ENCODE measurements around the gene CEP170. TPM values are rescaled to one million over a fixed set of nuclear protein-coding genes. Genes with fewer than 3 reads are reported as not detected.

The CEP170 gene
- total RNA-seq, 1 experiment from 2014 or later: 67.8 TPM

GRCh38 chr1:243294723-243295121 is 39.6 kb upstream of the CEP170 start:
- BruUV-seq (replicated peaks): no TSS peak
- Histone ChIP-seq H3K27ac (ENCODE audit: low read depth, low read length, poor library complexity, severe bottlenecking) (no peak overlapping the region), H3K36me3 (ENCODE audit: insufficient read depth, low read length, poor library complexity, severe bottlenecking) (no peaks in the 10 kb centered on the region), H3K4me1 (ENCODE audit: insufficient read depth, low read length, poor library complexity, severe bottlenecking) (no peaks in the 10 kb centered on the region), H3K27me3 (replicated peaks; ENCODE audit: insufficient read depth, low read depth, low read length, poor library complexity) (no peaks in the 10 kb centered on the region), H3K4me3 (ENCODE audit: low read depth, low read length, poor library complexity, severe bottlenecking) (no peak overlapping the region), H3K9me3 (ENCODE audit: low read depth, low read length, poor library complexity, severe bottlenecking) (no peaks in the 10 kb centered on the region)
- intact Hi-C loops (cut with micrococcal nuclease; ENCODE audit: unreplicated experiment): no loop called here
- DNase-seq (ENCODE audit: low spot score): no peak
- no peak for TF ChIP-seq EZH2 (IDR thresholded peaks at IDR 0.05; ENCODE audit: borderline replicate concordance, low read depth, low read length, poor library complexity, severe bottlenecking)
- POLR2A ChIA-PET (ENCODE audit: low non-redundant PET): no interaction called here
- CTCF ChIA-PET: no interaction called here

- ChIA-PET POLR2A (ENCODE audit: low non-redundant PET) (no interaction called here), CTCF (no interaction called here)
- intact Hi-C loops (cut with micrococcal nuclease; ENCODE audit: unreplicated experiment): no loop called here
- no peaks in the 10 kb centered on the region for H3K36me3 ChIP-seq (ENCODE audit: insufficient read depth, low read length, poor library complexity, severe bottlenecking)
- BruUV-seq (replicated peaks): no TSS peak
- no peak for TF ChIP-seq EZH2 (IDR thresholded peaks at IDR 0.05; ENCODE audit: borderline replicate concordance, low read depth, low read length, poor library complexity, severe bottlenecking)
- no peak for DNase-seq (ENCODE audit: low spot score)
- no peaks in the 10 kb centered on the region for H3K9me3 ChIP-seq (ENCODE audit: low read depth, low read length, poor library complexity, severe bottlenecking)
- H3K27me3 ChIP-seq (replicated peaks; ENCODE audit: insufficient read depth, low read depth, low read length, poor library complexity): no peaks in the 10 kb centered on the region
- H3K4me3 ChIP-seq (ENCODE audit: low read depth, low read length, poor library complexity, severe bottlenecking): no peak overlapping the region
- no peak overlapping the region for H3K27ac ChIP-seq (ENCODE audit: low read depth, low read length, poor library complexity, severe bottlenecking)
- no peaks in the 10 kb centered on the region for H3K4me1 ChIP-seq (ENCODE audit: insufficient read depth, low read length, poor library complexity, severe bottlenecking)
Measured at GRCh38 chr1:243293941-243294722, 39.1 kb upstream of the CEP170 start.

- POLR2A ChIA-PET (ENCODE audit: low non-redundant PET): no interaction called here
- BruUV-seq (replicated peaks): no TSS peak
- Histone ChIP-seq H3K9me3 (ENCODE audit: low read depth, low read length, poor library complexity, severe bottlenecking) (no peaks in the 10 kb centered on the region), H3K36me3 (ENCODE audit: insufficient read depth, low read length, poor library complexity, severe bottlenecking) (no peaks in the 10 kb centered on the region), H3K4me1 (ENCODE audit: insufficient read depth, low read length, poor library complexity, severe bottlenecking) (peaks cover 4% of the 10 kb centered on the region), H3K4me3 (ENCODE audit: low read depth, low read length, poor library complexity, severe bottlenecking) (no peak overlapping the region), H3K27me3 (replicated peaks; ENCODE audit: insufficient read depth, low read depth, low read length, poor library complexity) (no peaks in the 10 kb centered on the region), H3K27ac (ENCODE audit: low read depth, low read length, poor library complexity, severe bottlenecking) (no peak overlapping the region)
- no peak for DNase-seq (ENCODE audit: low spot score)
- TF ChIP-seq CTCF (conservative IDR thresholded peaks at IDR 0.05; ENCODE audit: low read depth, low read length) (no peak), EZH2 (IDR thresholded peaks at IDR 0.05; ENCODE audit: borderline replicate concordance, low read depth, low read length, poor library complexity, severe bottlenecking) (no peak)
- CTCF ChIA-PET: no interaction called here
- intact Hi-C loops (cut with micrococcal nuclease; ENCODE audit: unreplicated experiment): no loop called here
Measured at GRCh38 chr1:243292117-243292516, 37.0 kb upstream of the CEP170 start.

GRCh38 chr1:243291292-243291691 is 36.2 kb upstream of the CEP170 start:
- Histone ChIP-seq H3K4me1 (ENCODE audit: insufficient read depth, low read length, poor library complexity, severe bottlenecking) (peaks cover 4% of the 10 kb centered on the region), H3K36me3 (ENCODE audit: insufficient read depth, low read length, poor library complexity, severe bottlenecking) (no peaks in the 10 kb centered on the region), H3K9me3 (ENCODE audit: low read depth, low read length, poor library complexity, severe bottlenecking) (no peaks in the 10 kb centered on the region), H3K4me3 (ENCODE audit: low read depth, low read length, poor library complexity, severe bottlenecking) (no peak overlapping the region), H3K27me3 (replicated peaks; ENCODE audit: insufficient read depth, low read depth, low read length, poor library complexity) (no peaks in the 10 kb centered on the region), H3K27ac (ENCODE audit: low read depth, low read length, poor library complexity, severe bottlenecking) (no peak overlapping the region)
- intact Hi-C loops (cut with micrococcal nuclease; ENCODE audit: unreplicated experiment): no loop called here
- no TSS peak for BruUV-seq (replicated peaks)
- DNase-seq (ENCODE audit: low spot score): no peak
- ChIA-PET CTCF (no interaction called here), POLR2A (ENCODE audit: low non-redundant PET) (no interaction called here)
- TF ChIP-seq CTCF (conservative IDR thresholded peaks at IDR 0.05; ENCODE audit: low read depth, low read length) (no peak), EZH2 (IDR thresholded peaks at IDR 0.05; ENCODE audit: borderline replicate concordance, low read depth, low read length, poor library complexity, severe bottlenecking) (no peak)
